ENCODE data around the gene NFKBIB. TPM values are rescaled to one million over a fixed set of nuclear protein-coding genes. Genes with fewer than 3 reads are reported as not detected.

The NFKBIB gene
- total and polyA plus RNA-seq, 5 experiments from 2014 or later: 7.9 to 25.2 (median 12.9) TPM

DNA sequence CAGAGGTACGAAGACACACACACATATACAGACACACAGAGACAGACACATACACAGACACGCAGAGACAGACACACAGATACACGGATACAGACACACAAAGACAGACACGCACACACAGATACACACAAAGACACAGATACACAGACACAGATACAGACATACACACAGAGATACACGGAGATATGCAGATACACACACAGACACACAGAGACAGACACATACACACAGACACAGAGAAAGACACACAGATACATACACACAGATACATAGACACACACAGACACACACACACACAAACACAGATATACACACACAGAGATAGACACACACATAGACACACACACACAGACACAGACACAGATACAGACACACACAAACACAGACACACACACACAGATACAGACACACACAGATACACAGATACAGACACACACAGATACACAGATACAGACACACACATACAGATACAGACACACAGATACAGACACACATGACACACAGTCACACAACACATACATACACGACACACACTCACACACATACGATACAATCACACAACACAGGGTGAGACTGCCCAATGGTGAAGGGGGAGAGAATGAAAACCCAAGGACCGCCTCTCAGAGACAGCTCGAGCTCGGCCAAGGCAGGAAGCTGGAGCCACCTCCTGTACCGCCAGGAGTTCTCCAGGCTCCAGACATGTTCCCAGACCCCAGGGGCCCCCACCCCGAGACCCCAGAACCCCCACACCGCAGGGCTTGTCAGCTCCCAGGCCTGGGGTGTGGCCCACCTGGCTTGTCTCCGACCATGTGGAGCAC is 21.0 kb downstream of the NFKBIB start:
- peaks cover 5 to 37% (median 19%) of the 10 kb centered on the region in 3 donors for H3K36me3 Mint-ChIP-seq
- H3K4me3 Mint-ChIP-seq: no peak overlapping the region
- POLR2A ChIA-PET: no interaction called here
- DNase-seq: no peak
- peaks cover 0 to 14% (median 3%) of the 10 kb centered on the region in 4 donors for H3K4me1 Mint-ChIP-seq
- ATAC-seq: no peak
- no peaks in the 10 kb centered on the region for H3K27me3 Mint-ChIP-seq
- H3K9me3 Mint-ChIP-seq: no peaks in the 10 kb centered on the region
- H3K27ac Mint-ChIP-seq: no peak overlapping the region

GRCh38 chr19:38921420-38922274 is 21.9 kb downstream of the NFKBIB start:
- no peaks in the 10 kb centered on the region for H3K9me3 Mint-ChIP-seq
- POLR2A ChIA-PET: no interaction called here
- H3K36me3 Mint-ChIP-seq: peaks cover 5 to 45% (median 19%) of the 10 kb centered on the region in 3 donors
- H3K4me1 Mint-ChIP-seq: peaks cover 0 to 14% (median 3%) of the 10 kb centered on the region in 4 donors
- peak in 1 of 10 donors; percentile 49 for DNase-seq
- no peak for ATAC-seq
- H3K27ac Mint-ChIP-seq: peak overlapping the region in 2 of 10 donors; percentile 29 to 48
- no peaks in the 10 kb centered on the region for H3K27me3 Mint-ChIP-seq
- H3K4me3 Mint-ChIP-seq: no peak overlapping the region

GRCh38 chr19:38922482-38922881 is 22.7 kb downstream of the NFKBIB start:
- Mint-ChIP-seq H3K4me1 (peaks cover 0 to 14% (median 3%) of the 10 kb centered on the region in 4 donors), H3K27me3 (no peaks in the 10 kb centered on the region), H3K9me3 (no peaks in the 10 kb centered on the region), H3K36me3 (peaks cover 5 to 45% (median 19%) of the 10 kb centered on the region in 3 donors), H3K4me3 (no peak overlapping the region), H3K27ac (no peak overlapping the region)
- POLR2A ChIA-PET: no interaction called here
- ATAC-seq (no peak), DNase-seq (peak in 1 of 10 donors; percentile 2)

DNA sequence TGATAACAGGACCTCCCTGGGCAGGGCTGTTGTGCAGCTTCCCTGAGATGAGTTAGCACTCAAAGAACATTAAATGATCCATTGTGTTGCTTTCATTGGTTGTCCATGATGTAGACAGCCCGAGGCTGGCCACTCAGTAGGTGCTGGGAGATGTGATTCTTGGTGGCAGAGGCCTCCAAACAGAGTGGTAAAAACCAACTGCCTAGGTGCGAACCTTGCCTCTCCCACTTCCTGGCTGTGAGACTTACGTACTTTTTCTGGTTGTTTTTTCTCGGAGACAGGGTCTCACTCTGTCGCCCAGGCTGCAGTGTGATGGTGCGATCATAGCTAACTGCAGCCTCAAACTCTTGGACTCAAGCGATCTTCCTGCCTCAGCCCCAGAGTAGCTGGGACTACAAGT is 24.6 kb downstream of the NFKBIB start:
- Mint-ChIP-seq H3K27ac (peak overlapping the region in 5 of 10 donors; percentile 43 to 94 (median 51)), H3K4me3 (peak overlapping the region in 1 of 10 donors; percentile 62), H3K4me1 (peaks cover 2 to 27% (median 10%) of the 10 kb centered on the region in 4 donors), H3K27me3 (no peaks in the 10 kb centered on the region), H3K9me3 (no peaks in the 10 kb centered on the region), H3K36me3 (peaks cover 5 to 52% (median 19%) of the 10 kb centered on the region in 3 donors)
- peak in 2 of 10 donors; percentile 6 to 52 for DNase-seq
- POLR2A ChIA-PET: interaction anchor here (0.6 to 1.1 kb wide), 2 partner anchors 10 to 184 kb away, joined by 3 to 5 read pairs; no protein-coding TSS in a partner anchor
- no peak for ATAC-seq

DNA sequence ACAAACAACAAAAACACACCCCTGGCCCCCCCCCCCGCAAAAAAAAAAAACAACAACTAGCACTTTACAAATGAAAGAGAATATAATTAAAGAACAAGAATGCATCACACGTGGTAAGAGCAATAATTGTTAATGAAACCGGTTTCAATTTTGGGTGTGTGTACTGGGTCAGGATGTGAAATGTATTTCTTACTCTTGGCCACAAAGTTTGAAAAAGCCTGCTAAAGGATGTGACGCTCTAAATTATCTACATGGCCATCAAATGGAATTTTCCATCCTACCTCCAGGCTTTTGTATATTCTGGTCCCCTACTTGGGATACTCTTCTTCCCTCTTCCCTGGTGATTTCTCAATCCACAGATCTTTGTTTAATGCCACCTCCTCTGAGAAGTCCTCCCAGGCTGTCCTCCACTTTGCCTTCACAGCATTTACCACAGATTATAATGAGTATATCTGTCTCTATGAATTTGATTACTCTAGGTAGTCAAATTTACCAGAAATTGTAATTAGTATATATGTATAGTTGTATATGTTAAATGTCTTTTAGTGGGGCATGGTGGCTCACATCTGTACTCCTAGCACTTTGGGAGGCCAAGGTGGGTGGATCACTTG is 28.7 kb downstream of the NFKBIB start:
- peak in 1 of 10 donors; percentile 26 for DNase-seq
- no peak for ATAC-seq

DNA sequence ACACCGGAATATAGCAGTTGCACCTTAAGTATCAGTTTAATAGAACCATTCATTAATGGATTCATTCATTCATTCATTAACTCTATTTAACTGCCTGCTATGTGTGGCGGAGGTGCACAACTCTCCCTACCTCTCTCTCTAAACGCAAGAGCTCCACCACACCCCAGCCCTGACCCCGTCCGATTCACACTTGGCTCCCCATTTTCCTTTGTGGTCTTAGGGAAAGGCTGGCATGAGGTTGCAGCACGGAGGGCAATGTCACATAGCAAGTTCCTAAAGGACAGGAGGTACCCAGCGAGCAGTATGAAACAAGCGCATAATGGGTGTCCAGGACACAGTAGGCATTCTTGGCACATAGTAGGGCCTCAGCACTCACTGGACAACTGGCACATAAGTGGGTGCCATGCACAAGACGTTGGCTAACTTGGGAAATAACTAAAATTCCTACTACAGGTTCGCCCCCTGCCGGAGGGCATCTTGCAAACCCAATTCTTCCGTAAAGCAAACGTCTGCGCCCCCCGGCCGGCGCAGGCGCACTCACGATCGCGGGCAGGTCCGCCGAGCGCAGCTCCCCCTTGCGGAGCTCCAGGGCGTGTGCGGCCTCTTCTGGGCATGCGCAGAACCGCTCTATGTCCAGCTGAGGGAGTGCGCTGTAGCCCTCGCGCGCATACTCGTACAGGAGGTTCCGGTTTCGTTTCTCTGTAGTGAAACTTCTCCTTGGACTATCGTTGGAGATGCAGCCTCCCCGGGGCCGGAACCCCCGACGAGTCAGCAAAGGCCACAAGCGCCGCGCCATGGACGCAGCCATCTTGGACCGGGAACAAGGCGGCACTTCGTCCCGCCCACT is 30.4 kb downstream of the NFKBIB start, which contains the start of gene SARS2:
TSS of gene SARS2 (minus strand) at position 835 of the 847 bp plus-strand sequence. CDS start at position 808, 27 bp downstream.
- Mint-ChIP-seq H3K27me3 (no peaks in the 10 kb centered on the region), H3K36me3 (peaks cover 0 to 47% (median 20%) of the 10 kb centered on the region in 3 donors), H3K9me3 (peaks cover 0 to 7% (median 0%) of the 10 kb centered on the region in 9 donors), H3K27ac (peak within 1 kb of the TSS; percentile 95 to 100 (median 100)), H3K4me3 (peak within 1 kb of the TSS; percentile 96 to 99 (median 98)), H3K4me1 (peaks cover 14 to 48% (median 42%) of the 10 kb centered on the region in 4 donors)
- POLR2A ChIA-PET: interaction anchor here (0.7 to 2.3 kb wide), 14 partner anchors 11 to 527 kb away, joined by 3 to 23 read pairs (median 6); partner anchors contain the start of genes EIF3K, FAM98C, HNRNPL and MAP4K1
- peak; percentile 88 to 100 (median 92) for DNase-seq
- ATAC-seq: peak; percentile 62 to 64

More for the DNA sequence above, 28.7 kb downstream of the NFKBIB start:
- H3K36me3 Mint-ChIP-seq: peaks cover 0 to 50% (median 16%) of the 10 kb centered on the region in 3 donors
- no peaks in the 10 kb centered on the region for H3K27me3 Mint-ChIP-seq
- H3K4me1 Mint-ChIP-seq: peaks cover 12 to 54% (median 40%) of the 10 kb centered on the region in 4 donors
- H3K4me3 Mint-ChIP-seq: peak overlapping the region in 6 of 10 donors; percentile 7 to 60 (median 27)
- no peaks in the 10 kb centered on the region for H3K9me3 Mint-ChIP-seq
- H3K27ac Mint-ChIP-seq: peak overlapping the region in 7 of 10 donors; percentile 6 to 99 (median 51)
- POLR2A ChIA-PET: no interaction called here

DNA sequence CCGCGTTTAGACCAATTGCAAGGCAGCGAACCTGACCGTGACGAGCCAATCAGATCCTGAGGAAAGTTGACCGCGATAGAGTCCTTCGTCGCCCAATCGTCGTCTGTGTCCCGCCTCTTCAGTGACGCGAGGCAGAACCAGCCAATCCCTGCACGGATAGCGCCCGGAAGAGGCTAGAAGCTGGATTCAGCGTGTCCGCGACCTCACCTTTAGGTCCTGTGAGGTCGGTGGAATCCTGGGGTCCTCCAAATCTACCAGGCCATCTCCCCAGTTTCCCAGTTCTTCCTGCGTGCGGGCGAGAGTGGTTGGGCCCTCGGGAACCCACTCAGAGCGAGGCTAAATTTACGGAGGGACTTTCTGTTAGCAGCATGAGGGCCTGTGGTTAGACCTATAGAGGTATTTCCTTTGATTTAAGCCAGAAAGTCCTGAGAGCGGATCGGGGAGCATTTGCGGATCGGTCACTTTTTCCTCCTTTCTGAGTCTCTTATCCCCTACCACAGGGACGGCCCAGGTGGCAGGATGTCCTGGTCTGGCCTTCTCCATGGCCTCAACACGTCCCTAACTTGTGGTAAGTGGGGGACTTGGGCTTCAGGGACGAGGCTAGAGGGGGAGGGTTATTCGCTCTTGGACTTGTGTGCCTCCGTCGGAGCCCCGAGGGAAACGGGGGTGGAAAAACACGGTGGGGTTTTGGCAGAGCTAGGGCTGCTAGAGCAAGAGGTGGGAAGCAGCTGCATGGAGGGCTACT is 31.2 kb downstream of the NFKBIB start, which contains the start of gene MRPS12:
TSS of gene MRPS12 (plus strand) at position 169 of the 745 bp plus-strand sequence. CDS start at position 520, 351 bp downstream.
- peak within 1 kb of the TSS; percentile 95 to 100 (median 100) for H3K27ac Mint-ChIP-seq
- peaks cover 14 to 48% (median 40%) of the 10 kb centered on the region in 4 donors for H3K4me1 Mint-ChIP-seq

GRCh38 chr19:38931521-38931793 is 31.7 kb downstream of the NFKBIB start:
- H3K9me3 Mint-ChIP-seq: peaks cover 0 to 15% (median 4%) of the 10 kb centered on the region in 9 donors
- no peaks in the 10 kb centered on the region for H3K27me3 Mint-ChIP-seq

More for the DNA sequence above, 31.2 kb downstream of the NFKBIB start, which contains the start of gene MRPS12:
- Mint-ChIP-seq H3K36me3 (peaks cover 0 to 41% (median 24%) of the 10 kb centered on the region in 3 donors), H3K4me3 (peak within 1 kb of the TSS; percentile 96 to 99 (median 98)), H3K9me3 (peaks cover 0 to 14% (median 1%) of the 10 kb centered on the region in 9 donors), H3K27me3 (no peaks in the 10 kb centered on the region)
- DNase-seq (peak in 9 of 10 donors; percentile 91 to 99 (median 98)), ATAC-seq (peak; percentile 94)
- POLR2A ChIA-PET: interaction anchor here (0.5 to 2.3 kb wide), 16 partner anchors 10 to 1374 kb away, joined by 3 to 23 read pairs (median 6); partner anchors contain the start of genes EIF3K, FAM98C, HNRNPL and MAP4K1

GRCh38 chr19:38932425-38933179 is 32.8 kb downstream of the NFKBIB start:
- Mint-ChIP-seq H3K27me3 (no peaks in the 10 kb centered on the region), H3K4me1 (peaks cover 14 to 48% (median 39%) of the 10 kb centered on the region in 4 donors), H3K9me3 (peaks cover 0 to 15% (median 4%) of the 10 kb centered on the region in 9 donors)

More at GRCh38 chr19:38931521-38931793, 31.7 kb downstream of the NFKBIB start:
- peaks cover 0 to 36% (median 24%) of the 10 kb centered on the region in 3 donors for H3K36me3 Mint-ChIP-seq
- H3K4me1 Mint-ChIP-seq: peaks cover 14 to 48% (median 40%) of the 10 kb centered on the region in 4 donors
- DNase-seq: no peak
- POLR2A ChIA-PET: interaction anchor here (1.1 to 2.3 kb wide), 4 partner anchors 31 to 528 kb away, joined by 3 to 12 read pairs (median 8); partner anchors contain the start of genes FAM98C, NFKBIB and SIRT2
- H3K27ac Mint-ChIP-seq: peak overlapping the region; percentile 95 to 100 (median 100)
- no peak for ATAC-seq
- peak overlapping the region; percentile 96 to 99 (median 98) for H3K4me3 Mint-ChIP-seq

More at GRCh38 chr19:38932425-38933179, 32.8 kb downstream of the NFKBIB start:
- Mint-ChIP-seq H3K4me3 (peak overlapping the region; percentile 22 to 98 (median 49)), H3K27ac (peak overlapping the region in 6 of 10 donors; percentile 37 to 99 (median 64)), H3K36me3 (peaks cover 0 to 35% (median 24%) of the 10 kb centered on the region in 3 donors)
- no peak for ATAC-seq
- DNase-seq: peak in 5 of 10 donors; percentile 24 to 40 (median 30)
- POLR2A ChIA-PET: interaction anchor here (0.6 to 1.1 kb wide), 6 partner anchors 9 to 601 kb away, joined by 3 to 9 read pairs (median 4); partner anchors contain the start of gene FAM98C

Measured in naive thymus-derived CD8-positive, alpha-beta T cell (primary cell).